NCI-H2029 treated with DMSO at 0.1 percent for 48 hours (cell line): Measurements from ENCODE around the gene MAGEB4.
"Not testable (repeated sequence)": the region's sequence is repeated elsewhere in the genome, so short reads cannot be mapped to it uniquely, and the experiment has no call there.

Experiments used
- DNase-seq: peaks from one replicate; lab custom pipeline; 2025; lab: John Stamatoyannopoulos, UW

The MAGEB4 gene, protein sequence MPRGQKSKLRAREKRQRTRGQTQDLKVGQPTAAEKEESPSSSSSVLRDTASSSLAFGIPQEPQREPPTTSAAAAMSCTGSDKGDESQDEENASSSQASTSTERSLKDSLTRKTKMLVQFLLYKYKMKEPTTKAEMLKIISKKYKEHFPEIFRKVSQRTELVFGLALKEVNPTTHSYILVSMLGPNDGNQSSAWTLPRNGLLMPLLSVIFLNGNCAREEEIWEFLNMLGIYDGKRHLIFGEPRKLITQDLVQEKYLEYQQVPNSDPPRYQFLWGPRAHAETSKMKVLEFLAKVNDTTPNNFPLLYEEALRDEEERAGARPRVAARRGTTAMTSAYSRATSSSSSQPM

DNA sequence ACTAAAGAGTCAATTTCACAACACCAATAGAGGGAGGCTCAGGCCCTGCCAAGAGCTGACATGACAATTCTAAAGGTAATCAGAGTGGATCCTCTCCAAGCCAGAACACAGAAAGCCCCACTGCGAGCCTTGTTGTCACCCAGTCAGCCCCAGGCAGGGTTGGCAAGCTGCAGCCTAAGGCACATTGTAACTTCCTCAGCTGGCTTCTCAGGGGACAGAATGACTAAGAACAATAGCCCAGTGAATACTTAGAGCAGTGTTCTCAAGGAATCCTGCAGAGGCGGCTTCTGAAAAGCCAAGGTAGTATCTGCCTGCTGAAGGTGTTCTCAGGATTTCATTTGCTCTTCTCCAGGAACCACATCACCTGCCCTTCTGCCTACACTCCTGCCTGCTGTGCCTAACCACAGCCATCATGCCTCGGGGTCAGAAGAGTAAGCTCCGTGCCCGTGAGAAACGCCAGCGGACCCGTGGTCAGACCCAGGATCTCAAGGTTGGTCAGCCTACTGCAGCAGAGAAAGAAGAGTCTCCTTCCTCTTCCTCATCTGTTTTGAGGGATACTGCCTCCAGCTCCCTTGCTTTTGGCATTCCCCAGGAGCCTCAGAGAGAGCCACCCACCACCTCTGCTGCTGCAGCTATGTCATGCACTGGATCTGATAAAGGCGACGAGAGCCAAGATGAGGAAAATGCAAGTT, at the start of gene MAGEB4:
TSS of gene MAGEB4 (plus strand) at position 277 of the 692 bp plus-strand sequence. CDS start at position 413, 136 bp downstream.
- DNase-seq, result no peak

DNA sequence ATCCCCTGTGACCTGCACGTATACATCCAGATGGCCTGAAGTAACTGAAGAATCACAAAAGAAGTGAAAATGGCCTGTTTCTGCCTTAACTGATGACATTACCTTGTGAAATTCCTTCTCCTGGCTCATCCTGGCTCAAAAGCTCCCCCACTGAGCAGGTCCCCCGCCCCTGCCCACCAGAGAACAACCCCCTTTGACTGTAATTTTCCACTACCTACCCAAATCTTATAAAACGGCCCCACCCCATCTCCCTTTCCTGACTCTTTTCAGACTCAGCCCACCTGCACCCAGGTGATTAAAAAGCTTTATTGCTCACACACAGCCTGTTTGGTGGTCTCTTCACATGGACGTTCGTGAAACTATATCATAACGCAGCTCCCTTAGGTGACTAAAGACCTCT, 47.9 kb upstream of the MAGEB4 start:
- DNase-seq, result not testable (repeated sequence)

DNA sequence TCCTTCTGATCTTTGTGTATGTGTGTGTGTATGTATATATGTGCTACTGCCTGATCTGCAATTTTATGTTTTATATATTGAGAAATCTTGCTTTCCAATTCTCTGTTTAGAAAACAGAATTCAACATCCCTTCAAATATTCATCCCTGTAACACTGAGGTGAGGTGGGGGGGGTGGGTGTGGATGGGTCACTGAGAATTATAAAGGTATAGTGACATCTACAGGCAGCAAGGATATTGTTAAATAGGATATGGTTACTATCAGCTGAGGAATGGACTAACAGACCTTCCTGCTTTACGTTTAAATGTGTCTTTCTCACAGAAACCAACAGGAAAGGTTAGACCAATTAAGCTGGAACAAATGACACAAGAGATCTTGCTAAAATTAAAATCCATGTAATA, 45.5 kb upstream of the MAGEB4 start:
- no peak for DNase-seq

DNA sequence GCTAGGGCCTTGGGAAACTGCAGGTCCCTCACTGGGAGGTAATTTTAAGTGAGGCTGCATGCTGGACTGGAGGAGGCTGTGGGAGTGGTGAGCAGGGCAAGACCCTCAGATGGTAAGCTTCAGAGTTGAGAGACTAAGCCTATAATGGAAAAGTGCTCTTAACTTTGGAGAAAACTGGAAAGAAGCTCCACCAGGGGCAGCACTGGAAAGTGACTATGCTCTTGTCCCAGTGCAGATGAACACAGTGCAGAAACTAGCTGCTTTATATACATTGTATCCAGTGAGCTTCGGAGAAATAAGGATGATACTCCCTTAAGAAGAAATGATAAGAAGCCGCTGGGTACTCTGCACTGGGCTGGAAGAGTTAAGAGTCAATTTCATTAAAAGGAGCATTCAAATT, 29.6 kb upstream of the MAGEB4 start:
- no peak for DNase-seq

DNA sequence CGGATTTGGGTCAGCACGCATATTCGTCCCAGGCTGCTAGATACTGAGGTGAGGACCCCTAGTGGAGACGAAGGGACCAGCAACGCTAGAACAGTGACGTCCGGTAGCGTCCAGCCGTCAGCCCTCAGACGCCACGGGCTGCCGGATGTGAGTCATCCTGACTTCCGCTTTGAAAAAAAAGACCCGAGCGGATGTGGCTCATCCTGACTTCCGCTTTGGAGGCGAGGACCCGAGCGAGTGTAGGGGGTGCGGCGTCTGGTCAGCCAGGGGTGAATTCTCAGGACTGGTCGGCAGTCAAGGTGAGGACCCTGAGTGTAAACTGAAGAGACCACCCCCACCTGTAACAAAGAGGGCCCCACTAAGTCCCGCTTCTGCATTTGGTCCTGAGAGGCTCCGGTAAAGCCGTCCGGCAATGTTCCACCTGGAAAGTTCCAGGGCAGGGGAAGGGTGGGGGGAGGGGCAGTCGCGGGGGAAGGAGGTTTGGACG, 26.4 kb upstream of the MAGEB4 start, which contains the start of gene MAGEB2:
TSS of gene MAGEB2 (plus strand) at position 207 of the 487 bp plus-strand sequence. CDS start 3,018 bp downstream, outside the sequence.
- DNase-seq, result no peak

DNA sequence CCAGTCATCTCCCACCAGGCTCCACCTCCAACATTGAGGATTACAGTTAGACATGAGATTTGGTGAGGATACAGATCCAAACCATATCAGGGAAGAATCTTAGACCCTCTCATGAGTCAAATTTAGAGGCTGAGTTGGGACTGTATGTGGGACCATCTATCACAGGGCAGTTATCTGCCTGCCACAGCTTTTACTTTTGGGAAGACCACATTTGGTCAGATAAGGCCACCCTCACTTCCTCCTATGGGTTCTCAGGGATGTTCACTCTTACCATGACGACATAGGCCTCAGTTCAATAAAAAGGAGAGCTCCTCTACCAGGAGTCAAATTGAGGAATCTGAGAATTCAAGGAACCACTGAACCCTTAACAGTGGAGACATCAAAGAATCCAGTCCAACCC, 24.3 kb upstream of the MAGEB4 start:
- no peak for DNase-seq

DNA sequence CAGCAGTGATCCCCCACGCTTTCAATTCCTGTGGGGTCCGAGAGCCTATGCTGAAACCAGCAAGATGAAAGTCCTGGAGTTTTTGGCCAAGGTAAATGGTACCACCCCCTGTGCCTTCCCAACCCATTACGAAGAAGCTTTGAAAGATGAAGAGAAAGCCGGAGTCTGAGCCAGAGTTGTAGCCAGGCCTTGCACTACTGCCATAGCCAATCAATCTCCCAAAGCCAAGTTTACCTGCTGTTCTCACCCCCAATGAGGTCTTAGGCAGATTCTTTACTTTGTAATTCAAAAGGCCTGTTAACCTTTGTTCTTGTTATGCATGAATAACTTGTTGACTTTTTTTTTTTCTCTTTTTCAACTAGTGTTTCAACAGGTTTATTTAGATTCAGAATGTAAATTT, 22.4 kb upstream of the MAGEB4 start:
- DNase-seq, result no peak

DNA sequence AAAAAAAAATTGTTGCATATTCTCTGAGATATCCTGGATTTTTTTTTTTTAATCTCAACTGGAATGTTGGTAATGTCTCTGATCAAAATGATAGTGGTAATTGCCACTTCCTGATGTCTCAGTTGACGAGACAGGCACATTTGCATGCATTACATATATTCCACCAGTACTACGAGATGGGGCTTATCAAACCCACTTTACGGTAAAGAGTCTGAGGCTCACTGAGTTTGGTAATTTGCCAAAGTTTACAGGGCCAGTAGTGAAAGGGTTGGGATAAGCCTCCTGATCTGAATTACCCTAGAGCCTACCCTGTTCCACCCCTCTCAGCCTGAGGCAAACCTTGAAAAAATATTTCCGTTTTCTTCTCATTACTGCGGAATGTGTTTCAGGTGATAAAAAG, 21.1 kb upstream of the MAGEB4 start:
- no peak for DNase-seq

DNA sequence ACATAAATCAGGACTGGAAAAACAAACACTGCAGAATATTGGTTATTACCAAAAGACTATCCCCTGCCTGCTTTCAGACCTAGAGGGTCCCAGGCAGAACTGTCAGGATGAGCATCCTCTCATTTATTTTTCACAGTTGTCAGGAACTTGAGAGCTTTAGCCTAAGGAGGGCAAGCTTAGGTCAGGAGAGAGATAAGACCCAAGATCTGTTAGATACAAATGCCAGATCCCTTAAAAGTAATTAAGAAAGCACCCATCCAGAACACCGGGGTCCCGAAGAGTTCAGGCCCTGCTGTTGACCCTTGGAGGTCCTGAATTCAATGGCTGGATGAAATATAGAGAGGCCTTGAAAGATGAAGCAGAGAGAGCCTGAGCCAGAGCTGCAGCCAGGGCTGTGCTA, 17.3 kb upstream of the MAGEB4 start:
- no peak for DNase-seq

DNA sequence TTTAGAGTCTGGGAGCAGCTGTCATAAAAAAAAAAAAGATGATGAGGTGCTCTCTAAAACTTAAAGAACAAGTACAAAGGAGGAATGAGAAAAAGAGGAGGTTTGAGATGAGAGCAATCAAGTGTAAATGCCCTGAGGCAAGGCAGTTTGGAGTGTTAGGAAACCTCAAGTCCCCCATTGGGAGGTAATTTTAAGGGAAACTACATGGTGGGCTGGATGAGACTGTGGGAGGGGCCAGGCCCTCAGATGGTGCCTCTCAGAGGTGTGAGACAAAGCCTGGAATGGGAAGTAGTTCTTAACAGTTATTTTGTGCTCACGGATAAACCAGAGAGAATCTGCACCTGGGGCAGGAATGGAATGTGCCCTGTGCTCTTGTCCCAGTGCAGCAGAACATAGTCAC, 13.3 kb upstream of the MAGEB4 start:
- no peak for DNase-seq

DNA sequence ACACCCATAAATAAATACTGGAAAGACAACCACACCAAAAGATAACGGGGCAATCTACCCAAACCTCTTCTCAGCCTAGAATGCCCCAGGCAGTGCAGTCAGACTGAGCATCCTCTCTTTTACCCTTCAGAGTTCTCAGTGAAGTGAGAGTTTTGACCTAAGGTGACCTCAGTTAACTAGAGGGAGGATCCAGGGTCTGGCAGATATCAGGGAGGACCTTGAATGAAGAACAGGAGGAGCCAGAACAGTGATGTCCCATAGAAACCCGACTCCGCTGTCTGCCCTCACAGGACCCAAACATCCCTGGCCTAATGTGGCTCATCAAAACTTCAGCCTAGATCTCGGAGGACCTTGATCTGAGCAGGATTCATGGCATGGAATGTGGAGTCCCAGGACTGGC, 11.4 kb upstream of the MAGEB4 start, which contains the start of gene MAGEB3:
TSS of gene MAGEB3 (plus strand) at position 263 of the 400 bp plus-strand sequence. CDS start 5,268 bp downstream, outside the sequence.
- DNase-seq, result no peak

DNA sequence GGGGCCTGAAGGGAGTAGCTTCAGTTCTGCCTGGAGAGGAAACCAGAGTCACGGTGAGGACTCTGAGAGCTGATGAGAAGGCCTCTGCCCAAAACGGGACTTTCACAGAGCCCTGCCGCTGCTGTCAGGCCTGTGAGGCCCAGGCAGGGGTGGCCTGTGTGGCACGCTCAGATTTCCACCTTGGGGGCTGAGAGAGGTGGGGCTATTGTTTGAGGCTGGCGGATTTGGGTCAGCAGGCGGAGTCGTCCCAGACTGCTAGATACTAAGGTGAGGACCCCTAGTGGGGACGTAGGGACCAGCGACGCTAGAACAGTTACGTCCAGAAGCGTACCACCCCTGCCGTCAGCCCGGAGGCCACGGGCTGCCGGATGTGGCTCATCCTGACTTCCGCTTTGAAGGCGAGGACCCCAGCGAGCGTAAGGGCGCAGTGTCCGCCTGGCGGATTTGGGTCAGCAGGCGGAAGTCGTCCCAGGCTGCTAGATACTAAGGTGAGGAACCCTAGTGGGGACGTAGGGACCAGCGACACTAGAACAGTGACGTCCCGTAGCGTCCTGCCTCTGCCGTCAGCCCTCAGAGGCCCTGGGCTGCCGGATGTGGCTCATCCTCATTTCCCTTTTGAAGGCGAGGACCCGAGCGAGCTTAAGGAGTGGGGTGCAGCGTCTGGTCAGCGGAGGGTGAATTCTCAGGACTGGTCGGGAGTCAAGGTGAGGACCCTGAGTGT, 5.1 kb downstream of the MAGEB4 start, which contains the start of gene MAGEB1:
TSS of gene MAGEB1 (plus strand) at position 378 of the 721 bp plus-strand sequence. CDS start 3,348 bp downstream, outside the sequence.
- no peak for DNase-seq

DNA sequence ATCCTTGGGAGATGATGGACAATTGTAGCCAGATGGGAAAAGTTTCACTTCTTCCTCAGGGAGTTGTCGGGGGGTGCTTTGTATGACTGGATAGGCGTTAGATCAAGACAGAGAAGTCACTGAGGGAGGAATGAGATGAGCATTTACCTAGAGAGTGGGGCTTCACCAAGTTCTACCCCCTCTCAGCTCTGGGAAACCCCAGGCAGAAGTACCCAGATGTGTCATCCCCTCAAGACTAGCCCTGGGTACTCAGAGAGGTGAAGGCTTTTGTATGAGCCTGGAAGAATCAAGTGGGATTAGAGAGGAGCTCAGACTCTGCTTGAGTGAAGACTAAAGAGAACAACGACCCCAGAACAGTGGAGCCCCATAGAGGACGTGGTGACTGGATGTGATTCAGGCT, 7.1 kb downstream of the MAGEB4 start:
- no peak for DNase-seq

DNA sequence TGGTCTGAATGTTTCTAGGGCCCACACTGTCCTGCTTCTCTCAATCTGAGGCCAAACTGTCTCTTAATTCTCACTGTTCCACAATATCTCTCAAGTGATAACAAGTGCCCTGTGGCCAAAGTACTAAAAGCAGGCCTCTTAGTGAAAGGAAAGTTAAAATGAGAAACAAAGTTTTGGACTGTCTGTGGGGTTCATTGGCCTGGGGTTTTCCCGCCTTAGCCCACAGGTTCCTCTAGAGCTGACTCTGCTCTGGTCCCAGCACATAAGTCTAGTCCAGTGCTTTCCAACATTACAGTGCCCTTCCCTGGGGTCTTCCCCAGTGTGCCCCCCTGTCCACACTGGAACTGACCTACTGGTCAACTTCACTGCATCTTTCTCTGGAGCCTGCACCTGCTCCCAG, 11.5 kb downstream of the MAGEB4 start:
- no peak for DNase-seq

DNA sequence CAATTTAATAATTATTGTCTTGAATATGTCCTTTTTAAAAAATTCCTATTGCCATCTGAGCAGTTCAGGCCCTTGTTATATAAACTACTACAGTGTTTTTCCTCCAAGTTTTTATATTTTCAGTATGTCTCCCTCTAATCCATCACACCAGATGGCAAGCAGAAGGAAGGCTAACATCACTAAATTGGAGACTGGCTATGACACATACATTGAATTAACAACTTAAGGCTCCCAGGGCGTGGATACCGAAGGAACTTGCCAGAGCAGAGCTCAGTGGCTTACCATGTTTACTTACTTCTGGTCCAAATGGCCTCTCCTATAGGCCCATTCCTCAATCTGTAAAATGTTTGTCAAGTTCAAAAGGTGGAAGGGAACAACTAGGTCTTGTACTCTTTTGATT, 18.1 kb downstream of the MAGEB4 start:
- no peak for DNase-seq

DNA sequence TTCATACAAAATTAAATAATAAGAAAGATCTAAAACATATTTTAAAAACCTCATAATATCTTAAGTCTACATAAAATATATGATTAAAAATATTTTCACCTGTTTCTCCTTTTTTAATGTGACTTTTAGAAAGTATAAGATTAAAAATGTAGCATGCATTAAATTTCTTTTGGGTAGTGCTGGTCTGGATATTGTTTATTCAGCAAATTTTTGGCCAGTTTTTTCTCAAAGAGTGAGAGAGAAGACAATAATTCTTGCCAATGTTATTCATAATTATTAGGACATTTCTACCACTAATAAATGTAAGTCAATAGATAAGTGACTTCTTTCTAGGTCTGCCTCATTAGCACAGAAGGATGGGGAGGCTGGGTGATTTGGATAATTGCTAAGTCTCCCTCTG, 19.2 kb downstream of the MAGEB4 start:
- no peak for DNase-seq

DNA sequence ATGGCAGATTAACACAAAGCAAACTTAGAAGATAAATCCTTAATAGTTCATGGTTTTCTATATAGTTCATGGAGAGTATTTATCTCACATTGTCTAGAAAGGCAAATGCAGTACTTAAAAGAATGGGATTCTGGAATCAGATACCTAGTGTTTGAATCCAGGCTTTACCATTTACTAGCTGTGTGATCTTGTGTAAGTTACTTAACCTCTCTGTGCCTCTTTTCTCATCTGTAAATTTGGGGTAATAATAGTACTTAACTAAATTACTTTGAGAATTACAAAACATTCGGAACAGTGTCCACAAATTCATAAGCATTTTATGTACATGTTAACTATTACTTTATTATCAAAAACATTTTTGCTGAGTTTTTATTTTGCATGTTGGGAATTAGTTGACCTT, 21.0 kb downstream of the MAGEB4 start:
- no peak for DNase-seq

DNA sequence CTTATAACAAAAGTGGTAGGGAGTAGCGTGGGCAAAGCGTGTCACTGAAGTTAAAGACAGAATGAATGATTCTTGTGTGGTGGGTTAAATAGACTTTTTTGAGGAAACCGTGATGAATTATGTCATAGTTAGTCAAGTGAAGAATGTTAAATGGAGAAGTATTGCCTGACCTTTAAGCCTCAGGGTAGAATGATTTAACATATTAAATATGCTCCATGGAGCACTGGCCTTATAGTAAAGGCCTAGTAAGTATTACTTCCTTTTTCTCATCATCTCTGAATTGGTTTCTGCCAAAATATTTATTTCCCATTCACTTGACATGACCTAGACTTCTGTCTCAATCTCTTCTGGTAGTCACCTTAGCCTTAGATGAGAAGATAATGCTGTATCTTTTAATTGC, 28.8 kb downstream of the MAGEB4 start:
- DNase-seq, result no peak

DNA sequence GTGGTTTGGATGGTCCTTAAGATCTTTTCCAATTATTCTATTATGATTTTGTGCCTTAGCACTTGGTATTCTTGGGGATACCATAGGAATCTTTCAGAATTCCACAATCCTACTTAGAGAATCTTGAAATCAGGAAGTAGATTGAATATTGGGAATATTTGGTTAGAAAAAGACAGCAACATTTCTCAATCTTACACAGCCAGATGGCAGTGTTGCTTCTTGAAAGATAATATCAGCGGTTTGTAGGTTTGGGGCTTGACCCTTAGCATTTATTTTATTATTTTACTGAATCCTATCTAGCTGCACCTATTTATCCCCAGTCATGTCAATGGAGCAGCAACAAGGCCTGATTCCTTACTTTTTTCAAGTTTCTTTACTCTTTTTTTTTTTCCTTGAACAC, 33.7 kb downstream of the MAGEB4 start:
- no peak for DNase-seq

DNA sequence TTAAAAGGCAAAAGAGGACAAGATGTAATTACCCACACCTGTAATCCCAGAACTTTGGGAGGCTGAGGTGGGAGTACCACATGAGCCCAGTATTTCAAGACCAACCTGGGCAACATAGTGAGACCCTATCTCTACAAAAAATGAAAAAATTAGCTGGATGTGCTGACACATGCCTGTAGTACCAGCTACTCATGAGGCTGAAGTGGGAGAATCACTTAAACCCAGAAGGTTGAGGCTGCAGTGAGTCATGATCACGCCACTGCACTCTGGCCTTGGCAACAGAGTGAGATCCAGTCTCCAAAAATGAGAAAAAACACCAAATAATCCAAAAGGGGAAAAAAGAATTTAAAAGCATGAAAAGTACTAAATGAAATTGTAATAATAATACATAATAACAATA, 36.6 kb downstream of the MAGEB4 start:
- DNase-seq, result no peak

DNA sequence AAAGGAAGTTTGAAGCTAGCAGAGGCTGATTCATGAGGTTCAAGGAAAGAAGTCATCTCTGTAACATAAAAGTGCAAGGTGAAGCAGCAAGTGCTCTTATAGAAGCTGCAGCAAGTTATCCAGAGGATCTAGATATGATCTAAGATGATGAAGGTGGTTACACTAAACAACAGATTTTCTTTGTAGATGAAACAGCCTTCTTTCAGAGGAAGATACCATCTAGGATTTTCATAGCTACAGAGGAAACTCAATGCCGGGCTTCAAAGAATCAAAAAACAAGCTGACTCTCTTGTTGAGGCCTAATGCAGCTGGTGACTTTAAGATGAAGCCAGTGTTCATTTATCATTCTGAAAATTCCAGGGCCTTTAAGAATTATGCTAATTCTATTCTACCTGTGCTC, 38.6 kb downstream of the MAGEB4 start:
- no peak for DNase-seq

DNA sequence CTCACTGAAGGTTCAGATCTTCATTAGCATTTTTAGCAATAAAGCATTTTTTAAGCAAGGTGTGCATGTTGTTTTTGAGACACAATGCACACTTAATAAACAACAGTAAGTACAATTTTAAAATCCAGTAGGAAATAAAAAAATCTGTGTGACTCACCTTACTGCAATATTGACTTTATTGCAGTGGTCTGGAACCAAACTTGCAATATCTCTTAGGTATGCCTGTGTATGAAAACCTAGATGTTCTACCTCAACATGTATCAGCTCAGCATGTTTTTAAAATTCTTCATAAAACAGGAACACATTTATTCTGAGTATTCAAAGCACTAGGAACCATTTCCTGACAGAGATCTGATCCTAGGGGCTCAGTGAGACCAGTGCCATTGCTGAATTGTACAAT, 40.7 kb downstream of the MAGEB4 start:
- no peak for DNase-seq
